Endothelial cell (in vitro differentiated cells): ENCODE data around the gene BABAM2. TPM values are rescaled to one million over a fixed set of nuclear protein-coding genes. Genes with fewer than 3 reads are reported as not detected.
"Not testable (repeated sequence)": the region's sequence is repeated elsewhere in the genome, so short reads cannot be mapped to it uniquely, and the experiment has no call there.

Source experiments
- DNase-seq: peaks from one replicate; pipeline ENCODE4 v3.0.0; 2021; ENCODE audit warnings: low spot score
- H3K27ac Mint-ChIP-seq: one replicate; pipeline ENCODE4 v1.8.0; 2021; ENCODE audit warnings: mixed read lengths, inconsistent platforms; ENCODE audit not compliant: unreplicated experiment
- H3K27me3 Mint-ChIP-seq: one replicate; pipeline ENCODE4 v1.8.0; 2021; ENCODE audit warnings: mild to moderate bottlenecking, moderate library complexity, mixed read lengths, inconsistent platforms; ENCODE audit not compliant: unreplicated experiment
- H3K36me3 Mint-ChIP-seq: one replicate; pipeline ENCODE4 v1.8.0; 2021; ENCODE audit warnings: mild to moderate bottlenecking, low read depth, mixed read lengths, inconsistent platforms; ENCODE audit not compliant: unreplicated experiment
- H3K4me1 Mint-ChIP-seq: one replicate; pipeline ENCODE4 v1.8.0; 2021; ENCODE audit warnings: mild to moderate bottlenecking, mixed read lengths, inconsistent platforms; ENCODE audit not compliant: unreplicated experiment
- H3K4me3 Mint-ChIP-seq: one replicate; pipeline ENCODE4 v1.8.0; 2021; ENCODE audit warnings: mild to moderate bottlenecking, mixed read lengths, inconsistent platforms; ENCODE audit not compliant: unreplicated experiment
- H3K9me3 Mint-ChIP-seq: one replicate; pipeline ENCODE4 v1.8.0; 2021; ENCODE audit warnings: mixed read lengths, inconsistent platforms; ENCODE audit not compliant: unreplicated experiment
- total RNA-seq: library from RNA; stranded (reverse); fragmentation: NEBNext Ultra II Directional; extraction: Animal tissue kit (Norgen Biotek cat#: 25700); gene quantifications from one replicate; pipeline ENCODE4 v1.2.1, GENCODE V29; 2021; ENCODE audit not compliant: unreplicated experiment
- TF ChIP-seq, protein P1 (sequence below): fragments of 200-600 bp; sonication (generic); IDR thresholded peaks from one replicate; pipeline ENCODE4 v1.5.0; 2021; ENCODE audit warnings: antibody characterized with exemption; ENCODE audit not compliant: unreplicated experiment

Gene BABAM2
- total RNA-seq, 1 donor from 2014 or later, result 40.2 TPM

DNA sequence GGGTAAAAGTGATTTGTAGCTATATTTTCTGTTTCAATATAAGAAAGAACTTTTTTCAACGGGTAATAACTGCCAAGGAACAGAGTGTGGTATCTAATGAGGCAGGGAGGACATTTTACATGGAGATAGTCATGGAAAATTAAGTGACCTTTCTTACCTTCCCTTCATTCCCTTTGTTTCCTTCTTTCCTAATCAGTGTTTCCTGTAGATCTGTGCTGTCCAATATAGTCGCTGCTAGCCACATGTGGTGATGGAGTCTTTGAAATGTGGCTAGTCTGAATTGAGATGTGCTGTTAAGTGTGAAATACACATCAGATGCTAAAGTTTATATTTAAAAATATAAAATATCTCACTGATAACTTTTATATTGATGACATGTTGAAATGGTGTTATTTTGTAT, 81.8 kb downstream of the BABAM2 start:
- no peak overlapping the region for H3K4me3 Mint-ChIP-seq
- peaks cover 6% of the 10 kb centered on the region for H3K4me1 Mint-ChIP-seq
- peaks cover 6% of the 10 kb centered on the region for H3K9me3 Mint-ChIP-seq
- no peak overlapping the region for H3K27ac Mint-ChIP-seq
- DNase-seq, result no peak
- TF ChIP-seq, protein P1, sequence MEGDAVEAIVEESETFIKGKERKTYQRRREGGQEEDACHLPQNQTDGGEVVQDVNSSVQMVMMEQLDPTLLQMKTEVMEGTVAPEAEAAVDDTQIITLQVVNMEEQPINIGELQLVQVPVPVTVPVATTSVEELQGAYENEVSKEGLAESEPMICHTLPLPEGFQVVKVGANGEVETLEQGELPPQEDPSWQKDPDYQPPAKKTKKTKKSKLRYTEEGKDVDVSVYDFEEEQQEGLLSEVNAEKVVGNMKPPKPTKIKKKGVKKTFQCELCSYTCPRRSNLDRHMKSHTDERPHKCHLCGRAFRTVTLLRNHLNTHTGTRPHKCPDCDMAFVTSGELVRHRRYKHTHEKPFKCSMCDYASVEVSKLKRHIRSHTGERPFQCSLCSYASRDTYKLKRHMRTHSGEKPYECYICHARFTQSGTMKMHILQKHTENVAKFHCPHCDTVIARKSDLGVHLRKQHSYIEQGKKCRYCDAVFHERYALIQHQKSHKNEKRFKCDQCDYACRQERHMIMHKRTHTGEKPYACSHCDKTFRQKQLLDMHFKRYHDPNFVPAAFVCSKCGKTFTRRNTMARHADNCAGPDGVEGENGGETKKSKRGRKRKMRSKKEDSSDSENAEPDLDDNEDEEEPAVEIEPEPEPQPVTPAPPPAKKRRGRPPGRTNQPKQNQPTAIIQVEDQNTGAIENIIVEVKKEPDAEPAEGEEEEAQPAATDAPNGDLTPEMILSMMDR, result no peak
- peaks cover 16% of the 10 kb centered on the region for H3K36me3 Mint-ChIP-seq
- H3K27me3 Mint-ChIP-seq, result peaks cover 4% of the 10 kb centered on the region

DNA sequence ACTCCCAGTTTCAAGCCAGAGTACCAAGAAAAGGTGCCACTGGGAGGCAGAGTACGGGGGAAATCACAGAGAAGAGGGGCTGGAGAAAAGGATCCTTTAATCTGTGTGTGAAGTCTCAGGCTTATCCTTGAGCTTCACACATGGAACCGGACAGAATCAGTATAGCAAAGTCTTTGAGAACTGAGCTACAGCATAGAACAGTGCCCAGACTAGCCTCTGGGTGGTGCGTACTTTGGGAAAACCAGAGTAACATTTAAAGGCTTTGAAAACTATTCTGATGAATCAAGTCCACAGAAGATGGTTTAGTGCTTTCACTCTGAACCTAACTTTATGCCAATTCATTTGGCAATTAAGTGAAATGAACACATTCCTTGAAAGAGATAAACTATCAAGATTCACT, 83.1 kb downstream of the BABAM2 start:
- no peak for DNase-seq
- peaks cover 9% of the 10 kb centered on the region for H3K36me3 Mint-ChIP-seq
- no peak overlapping the region for H3K4me3 Mint-ChIP-seq
- H3K27ac Mint-ChIP-seq, result peak overlapping the region; percentile 34
- no peaks in the 10 kb centered on the region for H3K9me3 Mint-ChIP-seq
- TF ChIP-seq, protein P1, result no peak
- peaks cover 6% of the 10 kb centered on the region for H3K4me1 Mint-ChIP-seq
- no peaks in the 10 kb centered on the region for H3K27me3 Mint-ChIP-seq

DNA sequence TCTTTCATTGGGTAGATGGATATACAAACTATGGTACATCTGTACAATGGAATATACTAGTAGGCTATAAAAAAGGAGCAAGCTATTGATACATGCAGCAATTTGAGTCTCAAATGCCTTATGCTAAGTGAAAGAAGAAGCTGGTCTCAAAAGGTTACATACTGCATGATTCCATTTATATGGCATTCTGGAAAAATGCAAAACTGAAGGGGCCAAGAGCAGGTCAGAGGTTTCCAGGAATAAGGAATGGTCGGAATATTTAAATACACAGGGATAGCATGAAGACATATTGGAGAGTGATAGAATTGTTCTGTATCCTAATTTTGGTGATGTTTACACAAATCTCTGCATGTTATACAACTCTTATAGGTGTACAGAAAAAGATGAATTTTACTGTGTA, 85.8 kb downstream of the BABAM2 start:
- H3K9me3 Mint-ChIP-seq, result no peaks in the 10 kb centered on the region
- H3K4me1 Mint-ChIP-seq, result peaks cover 6% of the 10 kb centered on the region
- H3K27me3 Mint-ChIP-seq, result no peaks in the 10 kb centered on the region
- DNase-seq, result no peak
- TF ChIP-seq, protein P1, result no peak
- no peaks in the 10 kb centered on the region for H3K36me3 Mint-ChIP-seq
- H3K4me3 Mint-ChIP-seq, result no peak overlapping the region
- H3K27ac Mint-ChIP-seq, result no peak overlapping the region

DNA sequence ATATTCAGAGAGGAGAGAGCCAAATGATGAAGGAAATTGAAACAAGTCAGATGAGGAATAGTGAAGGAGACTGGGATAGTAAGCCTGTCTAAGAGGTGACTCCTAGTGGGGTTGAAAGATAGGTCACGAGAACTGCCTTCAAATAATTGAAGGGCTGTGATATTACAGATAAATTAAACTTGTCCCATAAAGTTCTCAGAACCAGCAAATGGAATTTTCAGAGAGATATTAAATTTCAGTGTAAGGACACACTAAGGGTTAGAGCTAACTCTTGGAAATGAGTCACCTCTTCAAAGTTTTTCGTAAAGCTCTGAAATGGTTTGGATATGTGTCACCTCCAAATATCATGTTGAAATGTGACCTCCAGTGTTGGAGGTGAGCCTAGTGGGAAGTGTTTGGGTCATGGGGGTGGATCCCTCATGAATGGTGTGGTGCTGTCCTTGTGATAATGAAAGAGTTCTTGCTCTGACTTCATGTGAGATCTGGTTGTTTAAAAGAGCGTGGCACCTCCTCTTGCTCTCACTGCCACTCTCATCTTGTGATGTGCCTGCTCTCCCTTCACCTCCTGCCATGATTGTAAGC, 87.3 kb downstream of the BABAM2 start:
- DNase-seq, result no peak
- TF ChIP-seq, protein P1, result no peak
- no peaks in the 10 kb centered on the region for H3K9me3 Mint-ChIP-seq
- H3K27me3 Mint-ChIP-seq, result no peaks in the 10 kb centered on the region
- H3K36me3 Mint-ChIP-seq, result no peaks in the 10 kb centered on the region
- no peaks in the 10 kb centered on the region for H3K4me1 Mint-ChIP-seq
- H3K27ac Mint-ChIP-seq, result no peak overlapping the region
- no peak overlapping the region for H3K4me3 Mint-ChIP-seq

DNA sequence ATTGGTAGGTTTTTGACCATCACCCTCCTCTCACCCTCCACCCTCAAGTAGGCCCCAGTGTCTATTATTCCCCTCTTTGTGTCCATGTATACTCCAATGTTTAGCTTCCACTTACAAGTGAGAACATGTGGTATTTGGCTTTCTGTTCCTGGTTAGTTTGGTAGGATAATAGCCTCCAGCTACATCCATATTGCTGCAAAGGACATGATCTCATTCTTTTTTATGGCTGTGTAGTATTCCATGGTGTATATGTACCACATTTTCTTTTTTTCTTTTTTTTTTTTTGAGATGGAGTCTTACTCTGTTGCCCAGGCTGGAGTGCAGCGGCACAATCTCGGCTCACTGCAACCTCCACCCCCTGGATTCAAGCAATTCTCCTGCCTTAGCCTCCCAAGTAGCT, 88.2 kb downstream of the BABAM2 start:
- not testable (repeated sequence) for H3K4me3 Mint-ChIP-seq, H3K36me3 Mint-ChIP-seq, H3K27me3 Mint-ChIP-seq, H3K9me3 Mint-ChIP-seq, H3K4me1 Mint-ChIP-seq, DNase-seq, H3K27ac Mint-ChIP-seq
